DOHH2 (cell line): ENCODE data around the gene RABGAP1L.

Source experiments
- H3F3A ChIP-seq: fragments of 200-600 bp; sonication (generic), shearing (Covaris generic); 2 replicates; pipeline ENCODE4 v1.6.0; 2016; ENCODE audit warnings: antibody characterized with exemption, mild to moderate bottlenecking; ENCODE audit not compliant: control insufficient read depth, insufficient read depth
- H3K27ac ChIP-seq: fragments of 200-600 bp; sonication (generic); 2 replicates; pipeline ENCODE4 v1.5.1; 2014; ENCODE audit warnings: low read depth, mild to moderate bottlenecking, low read length, moderate library complexity
- H3K27me3 ChIP-seq: fragments of 200-600 bp; sonication (generic); 2 replicates; pipeline ENCODE4 v1.6.1; 2014; ENCODE audit warnings: mild to moderate bottlenecking, low read length, mixed read lengths; ENCODE audit not compliant: control insufficient read depth
- H3K36me3 ChIP-seq: fragments of 200-600 bp; sonication (generic); 2 replicates; pipeline ENCODE4 v1.6.1; 2014; ENCODE audit warnings: mild to moderate bottlenecking, low read length, moderate library complexity, mixed read lengths; ENCODE audit not compliant: control insufficient read depth
- H3K4me1 ChIP-seq: fragments of 200-600 bp; sonication (generic); 2 replicates; pipeline ENCODE4 v1.6.1; 2014; ENCODE audit warnings: mild to moderate bottlenecking, low read length, mixed read lengths; ENCODE audit not compliant: control insufficient read depth
- H3K4me2 ChIP-seq: fragments of 200-600 bp; sonication (generic); 2 replicates; pipeline ENCODE4 v1.6.0; 2014; ENCODE audit warnings: mild to moderate bottlenecking, low read length, moderate library complexity
- H3K4me3 ChIP-seq: fragments of 200-600 bp; sonication (generic); 2 replicates; pipeline ENCODE4 v1.5.1; 2014; ENCODE audit warnings: mild to moderate bottlenecking, low read length, mixed read lengths
- H3K79me2 ChIP-seq: fragments of 200-600 bp; sonication (generic); 2 replicates; pipeline ENCODE4 v1.6.1; 2014; ENCODE audit warnings: mild to moderate bottlenecking, low read length, mixed read lengths; ENCODE audit not compliant: control insufficient read depth
- H3K9me2 ChIP-seq: fragments of 200-600 bp; sonication (generic); replicated peaks from 2 replicates; pipeline ENCODE4 v1.6.1; 2014; ENCODE audit warnings: mild to moderate bottlenecking, low read length, mixed read lengths; ENCODE audit not compliant: control insufficient read depth
- H3K9me3 ChIP-seq: fragments of 200-600 bp; sonication (generic); 2 replicates; pipeline ENCODE4 v1.6.1; 2014; ENCODE audit warnings: antibody characterized with exemption, low read length, mixed read lengths; ENCODE audit not compliant: control insufficient read depth, insufficient read depth
- H4K20me1 ChIP-seq: fragments of 200-600 bp; sonication (generic); 2 replicates; pipeline ENCODE4 v1.6.0; 2014; ENCODE audit warnings: low read depth, mild to moderate bottlenecking, antibody characterized with exemption, low read length, moderate library complexity; ENCODE audit not compliant: control insufficient read depth, insufficient read depth
- EZH2phosphoT487 ChIP-seq: fragments of 200-600 bp; sonication (generic); IDR thresholded peaks from 2 replicates; pipeline ENCODE4 v1.6.1; 2017; ENCODE audit warnings: borderline replicate concordance, mild to moderate bottlenecking, antibody characterized with exemption, low read length, moderate library complexity, mixed read lengths
- TF ChIP-seq, protein P1 (sequence below): fragments of 200-600 bp; sonication (generic); IDR thresholded peaks from one replicate; pipeline ENCODE4 v1.5.1; 2014; ENCODE audit warnings: antibody characterized with exemption, mild to moderate bottlenecking, low read depth, low read length; ENCODE audit not compliant: poor library complexity, severe bottlenecking

Gene RABGAP1L

DNA sequence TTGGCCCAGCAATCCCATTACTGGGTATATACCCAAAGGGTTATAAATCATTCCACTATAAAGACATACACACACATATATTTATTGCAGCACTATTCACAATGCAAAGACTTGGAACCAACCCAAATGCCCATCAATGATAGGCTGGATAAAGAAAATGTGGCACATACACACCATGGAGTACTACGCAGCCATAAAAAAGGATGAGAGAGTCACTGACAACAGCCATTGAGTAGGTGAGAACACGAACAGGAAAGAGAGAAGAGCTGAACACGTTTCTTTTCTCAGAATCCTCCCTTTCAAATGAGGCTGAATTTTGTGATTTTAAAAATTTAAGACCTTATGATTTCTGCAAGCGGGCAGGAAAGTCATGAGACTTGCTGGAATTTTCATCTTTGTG, 10.1 kb upstream of the RABGAP1L start:
- Histone ChIP-seq H3K36me3 (no peaks in the 10 kb centered on the region), H3K79me2 (no peaks in the 10 kb centered on the region), H4K20me1 (no peaks in the 10 kb centered on the region), H3K4me2 (no peak overlapping the region), H3K4me1 (peaks cover 11% of the 10 kb centered on the region), H3F3A (peaks cover 6% of the 10 kb centered on the region), H3K9me3 (no peaks in the 10 kb centered on the region), H3K9me2 (no peaks in the 10 kb centered on the region), H3K27ac (no peak overlapping the region), H3K27me3 (no peaks in the 10 kb centered on the region), H3K4me3 (no peak overlapping the region)
- TF ChIP-seq, protein P1, sequence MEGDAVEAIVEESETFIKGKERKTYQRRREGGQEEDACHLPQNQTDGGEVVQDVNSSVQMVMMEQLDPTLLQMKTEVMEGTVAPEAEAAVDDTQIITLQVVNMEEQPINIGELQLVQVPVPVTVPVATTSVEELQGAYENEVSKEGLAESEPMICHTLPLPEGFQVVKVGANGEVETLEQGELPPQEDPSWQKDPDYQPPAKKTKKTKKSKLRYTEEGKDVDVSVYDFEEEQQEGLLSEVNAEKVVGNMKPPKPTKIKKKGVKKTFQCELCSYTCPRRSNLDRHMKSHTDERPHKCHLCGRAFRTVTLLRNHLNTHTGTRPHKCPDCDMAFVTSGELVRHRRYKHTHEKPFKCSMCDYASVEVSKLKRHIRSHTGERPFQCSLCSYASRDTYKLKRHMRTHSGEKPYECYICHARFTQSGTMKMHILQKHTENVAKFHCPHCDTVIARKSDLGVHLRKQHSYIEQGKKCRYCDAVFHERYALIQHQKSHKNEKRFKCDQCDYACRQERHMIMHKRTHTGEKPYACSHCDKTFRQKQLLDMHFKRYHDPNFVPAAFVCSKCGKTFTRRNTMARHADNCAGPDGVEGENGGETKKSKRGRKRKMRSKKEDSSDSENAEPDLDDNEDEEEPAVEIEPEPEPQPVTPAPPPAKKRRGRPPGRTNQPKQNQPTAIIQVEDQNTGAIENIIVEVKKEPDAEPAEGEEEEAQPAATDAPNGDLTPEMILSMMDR = no peak
- TF ChIP-seq EZH2phosphoT487 = no peak

DNA sequence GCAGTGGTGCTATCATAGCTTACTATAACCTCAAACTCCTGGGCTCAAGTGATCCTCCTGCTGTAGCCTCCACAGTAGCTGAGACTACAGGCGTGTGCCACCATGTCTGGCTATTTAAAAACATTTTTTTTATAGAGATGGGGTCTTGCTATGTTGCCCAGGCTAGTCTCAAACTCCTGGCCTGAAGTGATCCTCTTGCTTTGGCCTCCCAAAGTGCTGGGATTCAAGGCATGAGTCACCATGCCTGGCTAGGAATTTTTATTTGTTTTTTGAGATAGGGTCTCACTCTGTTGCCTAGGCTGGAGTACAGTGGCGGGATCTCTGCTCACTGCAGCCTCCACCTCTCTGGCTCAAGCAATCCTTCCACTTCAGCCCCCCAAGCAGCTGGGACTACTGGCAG, 8.8 kb upstream of the RABGAP1L start:
- H3K4me3 ChIP-seq = no peak overlapping the region
- H3K9me3 ChIP-seq = no peaks in the 10 kb centered on the region
- H4K20me1 ChIP-seq = no peaks in the 10 kb centered on the region
- H3K27ac ChIP-seq = no peak overlapping the region
- peaks cover 11% of the 10 kb centered on the region for H3K4me1 ChIP-seq
- no peaks in the 10 kb centered on the region for H3K9me2 ChIP-seq
- no peaks in the 10 kb centered on the region for H3K27me3 ChIP-seq
- TF ChIP-seq, protein P1 = no peak
- TF ChIP-seq EZH2phosphoT487 = no peak
- H3K4me2 ChIP-seq = no peak overlapping the region
- H3K36me3 ChIP-seq = no peaks in the 10 kb centered on the region
- no peaks in the 10 kb centered on the region for H3K79me2 ChIP-seq
- H3F3A ChIP-seq = peaks cover 6% of the 10 kb centered on the region

DNA sequence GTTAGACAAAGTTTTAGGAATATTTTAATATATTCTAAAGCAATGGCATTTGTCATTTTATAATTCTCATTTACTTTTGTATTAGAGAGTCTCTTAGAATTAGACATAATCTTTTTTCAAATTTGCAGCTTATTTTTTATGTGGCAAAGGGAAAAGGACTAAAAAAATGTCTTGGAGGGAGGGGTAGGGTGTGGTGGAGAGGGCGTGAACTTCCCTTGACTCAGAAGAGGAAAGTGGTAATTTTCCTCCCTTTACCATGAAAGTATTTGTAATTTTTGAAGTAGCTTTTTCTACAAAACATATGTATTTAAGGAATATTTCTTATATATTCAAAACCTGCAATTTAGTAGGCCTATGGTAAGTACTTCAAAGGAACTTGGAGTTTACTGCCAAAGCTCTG, 6.9 kb upstream of the RABGAP1L start:
- Histone ChIP-seq H3K9me3 (no peaks in the 10 kb centered on the region), H4K20me1 (no peaks in the 10 kb centered on the region), H3K4me2 (no peak overlapping the region), H3K36me3 (no peaks in the 10 kb centered on the region), H3K9me2 (no peaks in the 10 kb centered on the region), H3K4me3 (no peak overlapping the region), H3K27ac (no peak overlapping the region), H3K4me1 (peaks cover 24% of the 10 kb centered on the region), H3K79me2 (no peaks in the 10 kb centered on the region), H3K27me3 (no peaks in the 10 kb centered on the region), H3F3A (peaks cover 6% of the 10 kb centered on the region)
- TF ChIP-seq EZH2phosphoT487 = no peak
- TF ChIP-seq, protein P1 = no peak
